GM21515 (cell line): ENCODE data around the gene ENTPD7.

ENCODE experiments used
- ATAC-seq: cut with Tn5 transposase; IDR thresholded peaks from one replicate; pipeline ENCODE4 v1.9.1; 2021; ENCODE audit not compliant: unreplicated experiment

The ENTPD7 gene

DNA sequence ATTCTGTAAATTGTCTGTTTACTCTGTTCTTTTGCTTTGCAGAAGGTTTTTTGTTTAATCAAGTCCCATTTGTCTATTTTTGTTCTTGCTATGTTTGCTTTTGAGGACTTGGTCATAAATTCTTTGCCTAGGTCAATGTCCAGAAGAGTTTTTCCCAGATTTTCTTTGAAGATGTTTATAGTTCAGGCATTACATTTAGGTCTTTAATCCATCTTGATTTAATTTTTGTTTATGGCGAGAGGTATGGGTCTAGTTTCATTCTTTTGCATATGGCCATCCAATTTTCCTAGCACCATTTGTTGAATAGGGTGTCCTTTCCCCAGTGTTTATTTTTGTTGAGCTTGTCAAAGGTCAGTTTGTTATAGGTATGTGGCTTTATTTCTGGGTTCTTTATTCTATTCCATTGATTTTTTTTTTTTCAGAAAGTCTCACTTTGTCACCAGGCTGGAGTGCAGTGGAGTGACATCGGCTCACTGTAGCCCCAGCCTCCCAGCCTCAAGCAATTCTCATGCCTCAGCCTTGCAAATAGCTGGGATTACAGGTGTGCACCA is 11.6 kb upstream of the ENTPD7 start:
- no peak for ATAC-seq

DNA sequence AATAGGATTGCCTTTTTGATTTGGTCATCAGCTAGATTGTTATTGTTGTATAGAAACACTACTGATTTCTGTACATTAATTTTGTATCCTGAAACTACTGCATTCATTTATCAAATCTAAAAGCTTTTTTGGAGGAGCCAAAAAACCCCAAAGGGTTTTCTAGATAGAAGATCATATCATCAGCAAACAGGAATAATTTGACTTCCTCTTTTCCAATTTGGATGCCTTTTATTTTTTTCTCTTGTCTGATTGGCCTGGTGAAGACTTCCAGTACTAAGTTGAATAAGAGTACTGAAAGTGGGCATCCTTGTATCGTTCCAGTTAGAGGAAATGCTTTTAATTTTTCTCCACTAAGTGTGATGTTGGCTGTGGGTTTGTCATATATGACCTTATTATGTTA is 10.6 kb upstream of the ENTPD7 start:
- ATAC-seq: no peak

DNA sequence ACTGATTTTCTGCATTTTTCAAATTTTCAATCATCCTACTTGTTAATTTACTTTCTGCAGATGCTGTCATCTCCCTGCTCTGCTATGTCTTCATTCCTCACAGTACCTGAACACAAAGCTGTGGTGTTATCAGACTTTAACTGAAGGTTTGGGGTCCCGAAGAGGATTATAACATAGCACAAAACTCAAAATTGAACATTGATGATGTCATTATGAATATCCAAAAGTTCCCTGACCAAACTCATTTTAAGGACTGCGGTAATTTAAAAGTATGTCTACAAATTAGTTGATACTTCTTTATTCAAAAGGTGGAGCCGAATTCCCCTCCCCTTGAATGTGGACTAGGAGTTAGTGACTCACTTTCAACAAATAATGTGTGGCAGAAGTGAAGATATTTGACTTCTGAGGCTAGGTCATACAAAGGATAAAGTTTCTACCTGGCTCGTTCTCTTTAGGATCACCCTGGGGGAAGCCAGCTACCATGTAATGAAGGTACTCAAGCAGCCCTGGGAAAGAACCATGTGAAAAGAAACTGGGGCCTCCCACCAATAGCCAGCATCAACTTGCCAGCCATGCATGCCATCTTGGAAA is 6.4 kb upstream of the ENTPD7 start:
- no peak for ATAC-seq

DNA sequence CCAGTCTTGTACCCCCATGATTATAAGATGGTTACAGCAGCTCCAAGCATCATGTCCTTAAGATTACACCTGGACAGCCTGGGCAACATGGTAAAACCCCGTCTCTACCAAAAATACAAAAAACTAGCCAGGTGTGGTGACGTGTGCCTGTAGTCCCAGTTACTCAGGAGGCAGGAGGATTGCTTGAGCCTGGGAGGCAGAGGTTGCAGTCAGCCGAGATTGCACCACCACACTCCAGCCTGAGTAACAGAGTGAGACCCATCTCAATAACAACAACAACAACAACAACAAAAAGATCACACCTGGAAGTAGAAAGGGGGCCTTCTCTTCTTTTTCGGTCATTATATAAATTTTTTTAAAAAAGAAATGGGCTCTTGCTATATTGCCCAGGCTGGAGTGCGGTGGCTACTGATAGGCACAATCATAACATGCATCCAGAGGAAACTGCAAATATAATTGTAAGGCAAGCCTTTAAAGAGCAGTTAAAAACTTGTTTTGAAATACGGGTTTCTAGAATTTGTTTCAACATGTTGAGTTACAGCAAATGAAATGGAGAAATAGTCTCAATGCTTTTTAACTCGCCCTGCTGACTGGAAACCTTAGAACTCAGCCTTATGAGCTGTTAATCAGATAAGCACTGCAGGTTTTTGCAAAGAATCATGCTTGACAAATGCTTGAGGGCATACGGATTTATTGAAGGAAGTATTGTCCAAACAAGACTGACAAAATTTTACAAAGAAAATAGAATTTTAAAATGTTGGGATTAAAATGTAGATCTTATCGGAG is 4.7 kb upstream of the ENTPD7 start:
- ATAC-seq: no peak

DNA sequence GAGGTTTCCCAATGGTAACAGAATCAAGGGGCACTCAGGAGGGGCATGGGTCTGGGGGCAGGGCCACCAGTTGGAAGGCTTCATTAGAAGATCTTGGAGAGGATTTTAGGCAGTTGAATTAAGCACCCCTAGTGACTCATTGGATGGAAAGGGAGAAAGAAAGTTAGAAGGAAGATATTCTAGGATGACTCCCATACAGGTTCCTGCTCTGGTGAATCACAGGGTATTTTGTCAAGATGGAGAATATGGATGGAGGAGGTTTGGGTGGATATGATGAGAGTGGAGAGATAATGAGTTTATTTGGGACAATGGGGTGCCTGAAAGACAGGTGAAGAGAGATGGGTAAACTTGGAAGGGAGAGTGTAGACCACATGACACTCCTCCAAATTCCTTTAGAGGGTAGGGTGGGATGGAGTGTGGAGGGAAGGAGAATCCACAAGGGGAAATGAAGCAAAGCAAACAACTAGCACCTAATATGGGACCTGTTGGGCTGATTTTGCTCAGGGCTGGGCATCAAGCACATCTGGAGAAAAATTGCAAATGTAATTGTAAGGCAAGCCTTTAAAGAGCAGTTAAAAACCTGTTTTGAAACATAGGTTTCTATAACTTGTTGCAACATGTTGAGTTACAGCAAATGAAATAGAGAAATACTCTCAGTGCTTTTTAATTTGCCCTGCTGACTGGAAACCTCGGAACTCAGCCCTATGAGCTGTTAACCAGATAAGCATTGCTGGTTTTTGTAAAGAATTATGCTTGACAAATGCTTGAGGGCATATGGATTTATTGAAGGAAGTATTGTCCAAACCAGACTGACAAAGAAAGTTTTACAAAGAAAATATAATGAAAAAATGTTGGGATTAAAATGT is 2.9 kb upstream of the ENTPD7 start:
- ATAC-seq: no peak

DNA sequence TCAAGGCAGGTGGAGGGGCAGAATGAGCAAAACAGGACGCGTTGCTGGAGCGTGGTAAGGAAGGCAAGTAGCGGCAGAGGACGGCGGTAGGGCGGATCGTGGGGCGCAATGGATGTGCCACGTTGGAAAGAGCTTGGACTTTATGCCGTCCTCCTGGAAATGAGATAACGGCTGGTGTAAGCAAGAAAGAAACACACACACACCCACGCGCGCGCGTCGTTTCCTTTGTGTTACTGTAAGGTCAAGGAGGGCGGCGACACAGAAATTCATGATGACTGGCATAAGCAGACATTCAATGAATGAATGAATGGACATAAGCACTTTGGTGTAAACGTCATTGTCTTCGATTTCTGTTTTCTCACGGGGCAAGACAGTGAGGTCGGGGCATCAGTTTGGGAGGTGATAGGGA is 683 bp upstream of the ENTPD7 start:
- ATAC-seq: peak; percentile 1

DNA sequence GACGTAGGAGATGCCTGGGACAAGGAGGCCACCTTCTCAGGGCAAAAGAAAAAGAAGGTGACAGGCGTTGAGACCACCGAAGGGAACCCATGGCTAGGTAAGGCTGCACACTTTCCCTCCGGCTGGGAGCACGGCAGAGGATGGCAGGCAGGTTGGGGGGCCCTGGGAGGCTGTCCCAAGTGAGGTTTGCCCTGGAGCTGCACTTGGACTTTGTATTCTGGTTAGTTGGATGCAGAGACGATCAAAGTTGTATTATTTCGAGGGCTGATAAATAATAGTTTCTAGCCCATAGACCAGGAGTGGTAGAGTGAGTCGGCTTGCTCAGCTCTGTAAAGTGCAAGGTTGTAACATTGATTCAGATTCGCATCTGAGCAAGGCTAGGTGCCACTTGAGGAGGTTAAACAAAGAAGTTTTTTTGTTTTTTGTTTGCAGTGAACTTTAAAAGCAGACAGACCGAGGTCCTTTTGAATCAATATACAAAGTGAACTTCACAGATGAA is 608 bp downstream of the ENTPD7 start:
- no peak for ATAC-seq

DNA sequence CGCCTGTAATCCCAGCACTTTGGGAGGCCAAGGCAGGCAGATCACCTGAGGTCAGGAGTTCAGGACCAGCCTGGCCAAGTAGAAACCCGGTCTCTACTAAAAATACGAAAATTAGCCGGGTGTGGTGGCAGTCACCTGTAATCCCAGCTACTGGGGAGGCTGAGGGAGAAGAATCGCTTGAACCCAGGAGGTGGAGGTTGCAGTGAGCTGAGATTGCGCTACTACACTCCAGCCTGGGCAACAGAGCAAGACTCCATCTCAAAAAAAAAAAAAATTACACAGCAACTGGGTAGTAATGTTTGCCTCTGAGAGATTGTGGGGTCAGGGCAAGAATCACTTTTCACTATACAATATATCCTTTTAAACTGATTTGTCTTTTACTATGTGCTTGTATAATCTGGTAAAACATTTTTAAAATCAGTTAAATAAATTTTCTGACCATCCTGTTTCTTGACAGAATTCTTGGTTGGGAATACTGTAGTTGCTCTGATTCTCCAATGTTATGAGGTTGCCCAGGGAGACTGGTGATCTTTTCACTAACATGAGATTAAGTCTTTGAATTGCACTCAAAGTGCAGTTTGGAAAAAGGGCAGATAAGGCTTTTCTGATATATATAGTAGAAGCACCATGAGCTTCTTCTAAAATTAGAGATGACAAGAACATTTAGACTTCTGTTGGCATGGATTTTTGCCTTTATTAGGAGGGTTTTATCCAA is 1.5 kb downstream of the ENTPD7 start:
- no peak for ATAC-seq

DNA sequence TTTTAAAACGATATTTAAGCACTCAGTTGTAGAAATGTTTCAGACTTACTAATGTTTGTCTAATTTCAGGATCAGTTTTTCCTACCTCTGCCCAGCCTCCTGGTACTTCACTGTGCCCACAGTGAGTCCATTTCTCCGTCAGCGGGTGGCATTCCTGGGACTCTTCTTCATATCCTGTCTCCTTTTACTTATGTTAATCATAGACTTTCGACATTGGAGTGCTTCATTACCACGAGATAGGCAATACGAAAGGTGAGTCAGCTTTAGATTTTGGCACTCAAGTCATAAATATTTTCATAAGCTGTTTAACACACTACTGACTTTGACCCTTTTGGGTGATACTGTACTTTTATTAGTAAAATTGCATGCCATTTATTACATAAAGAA is 2.1 kb downstream of the ENTPD7 start:
- no peak for ATAC-seq

DNA sequence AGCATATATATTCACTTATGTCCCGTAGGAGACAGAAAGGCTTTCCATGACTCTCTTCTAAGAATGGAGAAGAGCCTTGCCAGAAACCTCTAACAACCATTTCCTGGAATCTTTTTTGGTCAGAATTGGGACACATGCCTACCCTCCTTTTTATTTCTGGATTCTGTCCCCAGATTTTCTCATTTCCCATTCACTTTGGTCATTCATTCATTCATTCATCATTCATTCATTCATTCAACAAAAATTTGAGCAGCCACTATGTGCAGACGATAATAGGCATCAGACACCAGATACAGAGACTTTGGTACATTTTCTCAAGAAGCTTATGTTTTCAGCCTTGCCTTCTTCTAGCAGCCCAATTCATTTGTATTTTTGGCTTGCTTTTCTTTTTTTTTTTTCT is 6.0 kb downstream of the ENTPD7 start:
- no peak for ATAC-seq

DNA sequence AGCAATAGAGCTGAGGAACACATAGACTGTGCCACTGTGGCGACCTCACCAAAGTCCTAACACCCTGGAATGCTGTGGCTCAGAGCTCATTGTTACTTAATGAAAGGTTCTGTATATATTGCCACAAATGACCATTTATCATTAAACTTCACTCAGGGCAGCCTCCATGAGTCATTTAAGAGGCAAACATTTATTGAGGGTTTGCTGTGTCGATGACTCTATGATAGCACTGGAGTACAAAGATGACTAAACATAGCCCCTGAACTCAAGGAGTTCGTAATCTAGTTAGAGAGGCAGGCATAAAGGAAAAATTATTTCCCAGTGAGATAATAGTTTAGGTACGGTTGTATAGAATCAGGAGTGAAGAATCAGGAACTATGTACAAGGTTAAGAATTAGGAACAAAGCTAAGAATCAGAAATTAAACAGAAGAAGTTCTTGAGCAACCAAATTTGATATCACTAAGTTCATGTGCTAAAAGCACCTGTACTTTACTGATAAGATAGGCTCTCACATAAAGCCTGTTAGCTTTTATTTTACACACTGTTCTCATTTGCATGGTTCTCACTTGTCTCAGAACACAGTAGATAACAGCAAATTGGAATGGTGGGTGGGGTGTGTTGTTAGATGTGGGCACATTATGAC is 7.9 kb downstream of the ENTPD7 start:
- ATAC-seq: no peak

DNA sequence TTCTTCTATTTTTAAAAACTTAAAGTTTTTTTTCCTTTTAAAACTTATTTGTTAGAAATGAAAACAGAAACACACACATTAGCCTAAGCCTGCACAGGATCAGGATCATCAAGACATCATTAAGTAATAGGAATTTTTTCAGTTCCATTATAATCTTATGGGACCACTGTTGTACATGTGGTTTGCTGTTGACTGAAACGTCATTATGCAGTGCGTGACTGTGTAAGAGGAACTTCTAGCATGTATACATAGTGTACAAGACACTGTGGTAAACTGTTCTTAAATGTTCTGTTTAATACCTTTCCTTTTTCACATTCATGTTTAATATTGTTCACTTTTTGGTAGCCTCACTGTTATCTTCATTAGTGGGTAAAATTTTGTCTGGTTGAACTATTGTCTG is 12.1 kb downstream of the ENTPD7 start:
- no peak for ATAC-seq

DNA sequence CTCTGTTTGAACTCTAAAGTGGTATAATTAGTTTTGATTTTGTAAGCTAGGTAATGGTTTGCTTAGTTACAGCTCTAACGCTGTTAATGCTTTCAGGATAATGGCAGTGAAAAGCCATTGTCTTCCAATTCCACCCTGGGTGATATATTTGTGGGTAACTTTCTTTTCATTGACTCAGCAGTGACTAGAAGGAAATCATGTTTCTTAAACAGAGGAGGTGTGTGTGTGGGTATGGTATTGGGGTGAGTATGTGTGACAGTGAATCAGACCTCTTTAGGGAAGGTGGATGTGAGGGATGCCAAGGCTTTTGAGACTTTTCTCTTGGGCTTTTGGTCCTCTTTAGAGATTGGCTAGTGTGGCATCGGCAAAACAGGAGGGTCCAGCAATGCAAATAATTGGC is 13.6 kb downstream of the ENTPD7 start:
- no peak for ATAC-seq

DNA sequence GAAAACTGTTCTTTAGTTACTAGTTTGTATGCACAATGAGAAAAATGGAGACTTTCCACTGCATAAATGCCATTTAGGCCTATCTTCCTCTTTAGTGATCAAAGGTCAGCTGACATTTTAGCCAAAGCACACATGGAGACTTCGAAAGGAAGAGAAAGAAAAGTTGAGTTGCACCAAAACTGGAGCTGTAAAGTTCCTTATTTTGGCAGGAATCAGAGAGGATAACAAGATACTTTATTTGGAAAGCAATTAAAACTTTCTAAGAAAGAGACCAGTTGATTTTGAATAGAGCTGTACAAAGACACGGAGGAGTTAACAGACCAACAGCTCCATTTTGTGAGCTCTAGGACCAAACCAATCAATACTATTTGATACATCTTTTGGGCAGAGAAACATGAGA is 14.2 kb downstream of the ENTPD7 start:
- no peak for ATAC-seq

DNA sequence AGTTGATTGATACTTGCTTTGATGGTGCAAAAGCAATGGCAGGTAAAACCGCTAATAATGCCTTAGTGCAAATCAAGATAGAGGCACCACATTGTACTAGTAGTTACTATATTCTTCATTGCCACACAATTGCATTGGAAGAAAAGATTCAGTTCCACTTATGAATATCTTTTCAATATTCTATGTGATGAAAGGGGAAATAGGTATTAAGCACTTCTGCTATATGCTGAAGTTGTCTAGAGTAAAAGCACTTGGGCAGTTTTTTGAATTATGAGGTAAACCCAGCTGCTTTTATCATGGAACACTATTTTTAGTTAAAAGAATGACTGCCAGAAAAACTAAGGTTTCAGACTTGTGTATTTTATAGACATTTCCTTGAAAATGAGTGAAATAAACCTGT is 15.5 kb downstream of the ENTPD7 start:
- no peak for ATAC-seq

DNA sequence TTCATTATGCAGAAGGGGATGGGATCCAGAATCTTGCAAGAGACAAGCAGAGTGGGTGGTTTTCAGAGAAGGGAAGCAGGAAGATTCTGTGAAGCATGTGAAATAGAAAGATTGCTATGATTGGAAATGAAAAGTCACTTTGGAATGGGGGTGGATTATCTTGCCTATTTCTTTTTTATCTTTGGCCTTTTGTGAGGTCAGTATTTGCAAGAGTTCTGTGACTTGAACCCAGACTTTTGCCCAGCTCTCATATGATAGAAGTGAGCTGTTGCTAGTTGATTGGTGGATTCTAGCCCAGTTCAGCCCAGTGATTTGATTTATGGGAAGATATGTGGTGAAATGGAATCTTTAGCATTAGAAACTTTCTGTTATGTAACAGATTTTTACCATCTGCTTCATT is 17.1 kb downstream of the ENTPD7 start:
- no peak for ATAC-seq

DNA sequence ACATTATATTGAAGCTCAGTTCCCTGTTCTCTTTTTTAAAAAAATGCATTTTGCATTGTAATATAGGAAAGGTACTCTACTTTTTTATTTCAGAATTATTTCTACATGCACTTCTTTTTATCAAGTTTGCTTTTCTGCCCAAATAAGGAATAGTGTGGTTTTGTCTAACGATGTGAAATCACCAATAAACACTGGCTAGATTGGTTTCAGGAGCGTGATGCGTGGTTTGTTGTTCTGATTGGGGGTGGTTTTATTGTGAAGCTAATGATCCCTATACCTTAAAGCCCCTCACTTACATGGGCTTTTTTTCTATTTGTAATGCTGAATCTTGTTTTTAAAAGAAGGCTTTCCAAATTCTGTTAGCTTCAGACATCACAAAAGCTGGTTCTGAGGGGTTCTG is 17.6 kb downstream of the ENTPD7 start:
- no peak for ATAC-seq

DNA sequence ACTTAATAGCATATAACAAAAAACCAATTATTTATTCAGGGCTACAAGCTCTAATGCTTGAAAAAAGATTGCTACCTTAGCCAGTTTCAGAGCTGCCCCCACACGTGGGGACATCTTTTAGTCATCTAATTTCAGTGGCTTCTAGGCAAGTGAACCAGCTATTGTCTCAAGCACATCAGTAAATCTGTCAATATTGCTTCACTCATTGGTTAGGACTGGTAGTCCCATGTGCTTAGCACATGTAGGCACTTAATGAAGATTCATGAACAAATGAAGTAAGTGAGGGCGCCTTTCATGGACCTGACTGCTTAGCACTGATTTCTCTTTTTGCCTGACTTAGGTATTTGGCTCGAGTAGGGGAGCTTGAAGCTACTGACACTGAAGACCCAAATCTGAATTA is 19.6 kb downstream of the ENTPD7 start:
- no peak for ATAC-seq

DNA sequence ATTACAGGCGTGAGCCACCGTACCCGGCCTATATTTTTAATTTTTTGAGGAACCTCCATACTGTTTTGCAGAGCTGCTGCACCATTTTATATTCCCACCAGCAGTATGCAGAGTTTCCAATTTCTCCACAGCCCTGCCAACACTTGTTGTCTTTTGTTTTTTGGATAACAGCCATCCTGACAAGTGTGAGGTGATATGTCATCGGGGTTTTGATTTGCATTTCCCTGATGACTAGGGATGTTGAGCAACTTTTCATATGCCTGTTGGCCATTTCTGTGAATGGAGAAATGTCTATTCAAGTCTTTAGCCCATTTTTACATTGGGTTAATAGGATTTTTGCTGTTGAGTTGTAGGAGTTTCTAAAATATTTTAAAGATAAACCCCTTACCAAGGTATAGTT is 22.2 kb downstream of the ENTPD7 start:
- ATAC-seq: no peak

DNA sequence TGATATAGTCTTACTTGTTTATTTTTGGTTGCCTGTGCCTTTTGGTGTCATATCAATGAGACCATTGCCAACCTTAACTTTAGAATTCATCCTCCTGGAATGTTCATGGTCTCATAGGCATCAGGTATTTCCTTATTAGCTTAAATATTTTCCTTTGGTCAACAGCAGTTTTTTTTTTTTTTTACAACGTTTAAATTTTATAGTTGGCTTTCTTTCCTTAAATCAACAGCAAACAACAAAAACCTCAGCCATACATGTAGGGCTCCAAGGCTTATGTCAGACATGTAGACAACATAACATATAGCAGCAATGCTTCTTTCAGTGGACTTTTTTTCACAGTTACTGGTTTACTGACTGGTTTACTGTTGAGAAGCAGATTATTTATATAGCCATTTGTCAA is 22.7 kb downstream of the ENTPD7 start:
- no peak for ATAC-seq
